Neural crest cell (in vitro differentiated cells): Measurements from ENCODE around the gene RADIL. TPM values are rescaled to one million over a fixed set of nuclear protein-coding genes. Genes with fewer than 3 reads are reported as not detected.

ENCODE experiments used
- DNase-seq: peaks from one replicate; pipeline ENCODE4 v3.0.0; 2021; ENCODE audit warnings: low read depth, mixed read lengths, low spot score
- H3K27ac Mint-ChIP-seq: one replicate; pipeline ENCODE4 v1.8.0; 2021; ENCODE audit warnings: mild to moderate bottlenecking, mixed read lengths; ENCODE audit not compliant: unreplicated experiment
- H3K27me3 Mint-ChIP-seq: 2 replicates; pipeline ENCODE4 v1.8.0; 2021; ENCODE audit warnings: low read depth, mild to moderate bottlenecking, mixed read lengths
- H3K36me3 Mint-ChIP-seq: 2 replicates; pipeline ENCODE4 v1.8.0; 2021; ENCODE audit warnings: low read depth, mild to moderate bottlenecking, mixed read lengths
- H3K4me1 Mint-ChIP-seq: 2 replicates; pipeline ENCODE4 v1.8.0; 2021; ENCODE audit warnings: mixed read lengths
- H3K4me3 Mint-ChIP-seq: one replicate; pipeline ENCODE4 v1.8.0; 2021; ENCODE audit warnings: mild to moderate bottlenecking, mixed read lengths
- H3K9me3 Mint-ChIP-seq: 2 replicates; pipeline ENCODE4 v1.8.0; 2021; ENCODE audit warnings: mixed read lengths
- CTCF ChIP-seq: fragments of 200-600 bp; sonication (generic); conservative IDR thresholded peaks from 2 replicates; pipeline ENCODE4 v1.5.0; 2021; ENCODE audit warnings: antibody characterized with exemption, mild to moderate bottlenecking
- total RNA-seq: library from RNA; stranded (reverse); gene quantifications from 2 replicates; pipeline ENCODE4 v1.2.1, GENCODE V29; 2021

The RADIL gene
- total RNA-seq, 1 donor from 2014 or later: 13.8 TPM

GRCh38 chr7:4755045-4755444, 128.5 kb downstream of the RADIL start:
- TF ChIP-seq CTCF: no peak
- no peak overlapping the region for H3K4me3 Mint-ChIP-seq
- H3K36me3 Mint-ChIP-seq: no peaks in the 10 kb centered on the region
- H3K27me3 Mint-ChIP-seq: no peaks in the 10 kb centered on the region
- DNase-seq: no peak
- H3K4me1 Mint-ChIP-seq: no peaks in the 10 kb centered on the region
- no peaks in the 10 kb centered on the region for H3K9me3 Mint-ChIP-seq
- no peak overlapping the region for H3K27ac Mint-ChIP-seq

GRCh38 chr7:4754433-4755010, 129.0 kb downstream of the RADIL start:
- no peaks in the 10 kb centered on the region for H3K4me1 Mint-ChIP-seq
- DNase-seq: no peak
- no peaks in the 10 kb centered on the region for H3K36me3 Mint-ChIP-seq
- H3K9me3 Mint-ChIP-seq: no peaks in the 10 kb centered on the region
- no peak overlapping the region for H3K4me3 Mint-ChIP-seq
- H3K27ac Mint-ChIP-seq: no peak overlapping the region
- no peak for TF ChIP-seq CTCF
- H3K27me3 Mint-ChIP-seq: no peaks in the 10 kb centered on the region

- no peaks in the 10 kb centered on the region for H3K27me3 Mint-ChIP-seq
- H3K36me3 Mint-ChIP-seq: no peaks in the 10 kb centered on the region
- peak; percentile 75 for DNase-seq
- H3K4me3 Mint-ChIP-seq: no peak overlapping the region
- no peak overlapping the region for H3K27ac Mint-ChIP-seq
- peak; percentile 93 for TF ChIP-seq CTCF
- no peaks in the 10 kb centered on the region for H3K9me3 Mint-ChIP-seq
- H3K4me1 Mint-ChIP-seq: peaks cover 4% of the 10 kb centered on the region
These were observed 129.7 kb downstream of the RADIL start for GRCh38 chr7:4753598-4754432.

- Mint-ChIP-seq H3K4me3 (no peak overlapping the region), H3K36me3 (peaks cover 3% of the 10 kb centered on the region), H3K27me3 (no peaks in the 10 kb centered on the region), H3K27ac (no peak overlapping the region), H3K9me3 (no peaks in the 10 kb centered on the region), H3K4me1 (peaks cover 16% of the 10 kb centered on the region)
- TF ChIP-seq CTCF: no peak
- no peak for DNase-seq
These were observed 132.0 kb downstream of the RADIL start for GRCh38 chr7:4751398-4751947.

- H3K27me3 Mint-ChIP-seq: no peaks in the 10 kb centered on the region
- H3K27ac Mint-ChIP-seq: no peak overlapping the region
- peaks cover 3% of the 10 kb centered on the region for H3K36me3 Mint-ChIP-seq
- H3K9me3 Mint-ChIP-seq: no peaks in the 10 kb centered on the region
- peaks cover 30% of the 10 kb centered on the region for H3K4me1 Mint-ChIP-seq
- no peak for TF ChIP-seq CTCF
- DNase-seq: no peak
- no peak overlapping the region for H3K4me3 Mint-ChIP-seq
These were observed 133.7 kb downstream of the RADIL start for GRCh38 chr7:4749798-4750197.
